Measurements from ENCODE around the gene EPB41.
A peak's percentile ranks its signal among the peaks of the same experiment; 100 is the strongest.
"Not testable (repeated sequence)": the region's sequence is repeated elsewhere in the genome, so short reads cannot be mapped to it uniquely, and the experiment has no call there.

The EPB41 gene

GRCh38 chr1:29144178-29144577, 229.8 kb downstream of the EPB41 start:
- no peak for DNase-seq

DNA sequence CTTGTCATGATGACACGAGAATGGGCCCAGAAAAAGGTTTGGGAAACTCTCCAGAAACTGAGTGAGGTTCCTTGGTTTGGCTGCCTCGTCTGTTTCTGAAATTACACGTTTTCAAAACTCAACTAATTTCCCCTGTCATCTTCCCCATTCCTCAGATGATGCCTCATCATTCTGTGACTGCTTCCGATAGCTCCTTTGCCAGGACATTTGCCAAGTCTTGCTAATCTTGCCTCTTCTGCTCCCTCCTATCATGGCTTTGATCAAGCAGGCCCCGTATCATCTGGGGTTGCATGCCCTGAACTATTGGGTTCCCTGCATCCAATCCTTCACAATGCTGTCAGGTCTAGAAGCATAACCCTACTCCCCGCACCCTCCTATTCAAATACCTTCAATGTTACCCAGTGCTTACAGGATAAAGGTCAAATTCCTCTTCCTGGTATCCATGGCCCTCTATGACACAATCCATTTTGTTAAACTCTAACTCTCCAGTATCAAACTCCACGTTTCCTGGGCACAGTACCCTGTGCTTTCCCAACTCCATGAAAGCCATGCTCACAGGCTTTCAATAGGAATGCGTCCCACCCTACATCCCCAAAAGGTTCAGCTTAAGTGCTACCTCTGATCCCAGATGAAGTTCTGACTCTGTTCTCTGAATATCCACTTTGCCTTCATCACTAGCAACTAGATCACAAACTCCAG, 231.5 kb downstream of the EPB41 start:
- no peak for DNase-seq

DNA sequence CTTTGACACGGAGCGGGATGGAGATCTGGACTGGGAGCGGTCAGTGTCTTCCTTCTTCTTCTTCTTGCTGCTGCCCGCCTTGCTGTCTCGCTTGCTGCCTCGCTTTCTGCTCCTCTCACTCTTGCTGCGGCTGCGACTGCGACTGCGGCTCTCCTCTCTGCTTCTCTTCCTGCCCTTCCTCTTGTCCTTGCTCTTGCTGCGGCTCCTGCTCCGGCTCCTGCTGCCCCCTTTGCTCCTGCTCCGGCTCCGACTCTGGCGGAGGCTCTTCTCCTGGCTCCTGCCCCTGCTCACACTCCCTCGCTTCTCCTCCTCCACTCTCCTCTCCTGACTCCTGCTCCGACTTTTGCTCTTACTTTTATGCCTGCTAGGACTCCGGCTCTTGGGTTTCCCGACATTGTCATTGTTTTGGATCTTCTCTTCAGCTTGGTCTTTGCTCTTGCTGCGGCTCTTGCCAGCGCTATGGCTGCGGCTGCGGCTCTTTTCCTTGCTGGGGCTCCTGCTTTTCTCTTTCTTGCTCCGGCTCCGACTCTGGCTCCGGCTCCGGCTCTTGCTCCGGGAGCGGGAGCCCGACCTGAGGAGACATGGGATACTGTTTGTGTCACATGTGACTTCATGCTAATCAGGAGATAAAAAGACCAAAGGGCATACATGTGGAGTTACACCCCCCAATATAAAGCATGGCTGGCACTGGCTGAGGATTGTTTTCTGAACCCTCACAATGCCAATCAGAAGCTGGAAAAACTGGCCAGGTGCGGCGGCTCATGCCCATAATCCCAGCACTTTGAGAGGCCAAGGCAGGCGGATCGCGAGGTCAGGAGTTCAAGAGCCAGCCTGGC, 234.5 kb downstream of the EPB41 start:
- DNase-seq, result no peak

DNA sequence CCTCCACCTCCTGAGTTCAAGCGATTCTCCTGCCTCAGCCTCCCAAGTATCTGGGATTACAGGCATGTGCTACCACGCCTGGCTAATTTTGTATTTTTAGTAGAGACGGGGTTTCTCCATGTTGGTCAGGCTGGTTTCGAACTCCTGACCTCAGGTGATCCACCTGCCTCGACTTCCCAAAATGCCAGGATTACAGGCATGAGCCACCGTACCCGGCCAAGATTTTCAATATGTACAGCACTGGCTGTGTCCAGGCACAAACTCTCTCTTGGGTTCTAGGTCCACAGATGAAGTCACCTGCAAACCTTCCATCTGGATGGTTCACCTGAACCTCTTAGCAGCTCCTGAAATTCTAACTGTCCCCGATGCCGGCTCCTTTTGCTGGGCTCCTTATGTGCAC, 236.0 kb downstream of the EPB41 start:
- not testable (repeated sequence) for DNase-seq

- DNase-seq, result no peak
Observed at GRCh38 chr1:29152046-29152805, 237.9 kb downstream of the EPB41 start.

GRCh38 chr1:29156543-29157268, 242.3 kb downstream of the EPB41 start:
- DNase-seq, result no peak

DNA sequence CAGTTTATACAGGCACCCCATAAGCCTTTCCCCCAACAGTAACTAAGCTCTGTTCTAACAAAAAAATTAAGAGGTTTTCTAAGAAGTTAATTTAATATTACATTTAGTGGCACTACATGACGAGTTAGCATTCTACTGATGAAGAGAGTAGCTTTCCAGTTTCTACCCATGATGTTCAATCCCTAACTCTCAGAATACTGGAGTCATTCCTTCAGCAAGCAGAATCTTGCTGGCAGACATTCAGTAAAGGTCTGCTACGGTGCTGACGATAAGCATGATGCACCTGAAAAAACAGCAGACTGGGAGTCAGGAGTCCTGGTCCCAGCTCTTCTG, 242.9 kb downstream of the EPB41 start:
- no peak for DNase-seq

DNA sequence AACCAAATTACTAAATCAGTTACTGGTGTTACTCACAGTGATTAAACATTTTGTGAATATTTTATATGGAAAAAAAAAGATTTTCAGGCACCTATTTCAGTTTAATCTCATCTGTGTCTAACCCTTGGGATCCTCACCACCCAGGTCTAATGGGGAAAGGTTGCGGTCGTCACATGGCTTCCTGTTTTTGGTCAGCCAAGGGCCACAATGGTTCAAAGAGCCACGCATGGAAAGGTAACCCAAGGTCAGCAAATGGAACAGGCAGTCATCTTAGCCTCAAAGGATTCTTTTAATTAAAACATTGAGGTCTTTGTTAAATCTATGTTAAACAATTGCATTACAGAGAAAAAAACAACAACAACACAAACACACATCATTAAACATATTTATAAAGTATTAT, 245.4 kb downstream of the EPB41 start:
- DNase-seq, result no peak

DNA sequence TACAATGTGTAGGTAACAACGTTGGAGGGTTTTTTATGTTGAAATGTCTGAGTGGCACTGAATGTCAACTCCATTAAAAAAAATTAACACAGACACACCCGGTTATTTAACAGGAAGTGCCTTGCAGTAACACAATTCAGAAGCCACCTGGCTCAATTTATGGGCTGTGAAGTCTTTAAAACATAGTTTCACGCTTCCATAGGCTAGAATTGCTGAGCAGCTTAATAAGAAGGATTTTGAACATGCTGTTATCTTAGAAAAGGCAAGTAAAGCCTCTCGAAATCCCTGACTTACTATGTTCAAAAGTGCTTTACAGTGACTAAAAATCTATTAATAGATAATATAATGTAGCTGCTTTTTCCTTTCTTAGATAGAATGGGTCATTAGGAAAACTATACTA, 247.7 kb downstream of the EPB41 start:
- DNase-seq, result peak; percentile 31

- DNase-seq, result no peak
Observed at GRCh38 chr1:29162476-29163138, 248.2 kb downstream of the EPB41 start.

- no peak for DNase-seq
Observed at GRCh38 chr1:29164588-29164987, 250.2 kb downstream of the EPB41 start.

DNA sequence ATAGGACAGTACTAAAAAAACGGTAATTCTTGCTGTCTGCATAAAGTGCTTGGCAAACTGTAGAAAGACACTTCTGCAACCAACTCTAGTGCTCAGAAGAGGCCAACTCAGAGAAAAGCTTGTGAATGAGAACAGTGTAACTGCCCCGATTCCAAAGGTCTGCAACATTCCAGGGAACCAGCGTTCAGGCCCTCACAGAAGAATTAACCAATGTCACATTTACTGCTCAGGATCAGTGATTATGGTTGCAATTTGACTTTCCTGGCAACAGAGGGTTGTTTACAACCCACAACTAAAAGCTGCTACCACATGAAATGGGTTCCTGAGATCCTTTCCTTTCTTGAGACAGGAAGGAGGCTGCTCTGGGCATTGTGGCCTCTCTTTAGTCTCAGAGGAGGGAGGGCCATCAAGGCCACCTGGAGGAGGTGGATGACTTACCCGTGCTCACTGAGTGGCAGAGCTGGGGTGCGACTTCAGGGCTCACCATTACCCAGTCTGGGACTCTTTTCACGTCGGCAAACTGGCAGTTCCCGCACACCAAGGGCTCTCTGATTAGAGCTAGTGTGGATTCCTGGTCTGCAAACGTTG, 252.0 kb downstream of the EPB41 start:
- DNase-seq, result no peak

- DNase-seq, result no peak
Observed at GRCh38 chr1:29167904-29168303, 253.5 kb downstream of the EPB41 start.
